PC-9 (cell line): Measurements from ENCODE around the gene CEP192. TPM values are rescaled to one million over a fixed set of nuclear protein-coding genes. Genes with fewer than 3 reads are reported as not detected.

Source experiments
- BruUV-seq: library from RNA; stranded (reverse); fragments of 400-500 nt; replicated peaks from 2 replicates; lab custom pipeline; 2021; lab: Mats Ljungman, UMichigan
- CTCF ChIA-PET: fragments of 300-600 bp; sonication (Branson Sonifier 250); formaldehyde crosslinking; loops from one replicate; lab custom pipeline; 2022; ENCODE audit warnings: antibody characterized with exemption; lab: Charles Lee
- POLR2A ChIA-PET: fragments of 300-600 bp; sonication (Branson Sonifier 250); formaldehyde crosslinking; loops from one replicate; lab custom pipeline; 2022; ENCODE audit warnings: antibody characterized with exemption; ENCODE audit not compliant: unreplicated experiment; lab: Charles Lee
- DNase-seq, 2 experiments: peaks; one replicate each; pipeline versions ENCODE4 v3.0.0 to v3.0.0-alpha.2; 2015 to 2022; ENCODE audit warnings: mixed read lengths in 1 of 2
- H2AFZ ChIP-seq: fragments of 200-600 bp; sonication (generic); 2 replicates; pipeline ENCODE4 v1.8.1; 2017; ENCODE audit warnings: antibody characterized with exemption
- H3F3A ChIP-seq: fragments of 200-600 bp; sonication (generic); 2 replicates; pipeline ENCODE4 v1.8.1; 2017; ENCODE audit warnings: antibody characterized with exemption, mild to moderate bottlenecking, low read depth; ENCODE audit not compliant: insufficient read depth
- H3K27ac ChIP-seq: fragments of 200-600 bp; sonication (generic); 2 replicates; pipeline ENCODE4 v1.6.1; 2016; ENCODE audit warnings: mixed run types
- H3K27me3 ChIP-seq: fragments of 200-600 bp; sonication (generic); 2 replicates; pipeline ENCODE4 v1.6.1; 2016; ENCODE audit warnings: low read depth, mixed run types; ENCODE audit not compliant: insufficient read depth
- H3K36me3 ChIP-seq: fragments of 200-600 bp; sonication (generic); 2 replicates; pipeline ENCODE4 v1.6.1; 2016; ENCODE audit warnings: low read depth, mixed run types
- H3K4me1 ChIP-seq: fragments of 200-600 bp; sonication (generic); replicated peaks from 2 replicates; pipeline ENCODE4 v1.6.1; 2016; ENCODE audit warnings: mixed run types; ENCODE audit not compliant: insufficient read depth
- H3K4me2 ChIP-seq: fragments of 200-600 bp; sonication (generic); 2 replicates; pipeline ENCODE4 v1.6.1; 2017; ENCODE audit warnings: mixed run types
- H3K4me3 ChIP-seq: fragments of 200-600 bp; sonication (generic); 2 replicates; pipeline ENCODE4 v1.6.1; 2016; ENCODE audit warnings: mixed run types
- H3K79me2 ChIP-seq: fragments of 200-600 bp; sonication (generic); 2 replicates; pipeline ENCODE4 v1.6.1; 2017; ENCODE audit warnings: low read depth, mixed run types
- H3K9me2 ChIP-seq: fragments of 200-600 bp; sonication (generic); 2 replicates; pipeline ENCODE4 v1.8.1; 2017; ENCODE audit warnings: mild to moderate bottlenecking; ENCODE audit not compliant: insufficient read depth
- H3K9me3 ChIP-seq: fragments of 200-600 bp; sonication (generic); 2 replicates; pipeline ENCODE4 v1.8.1; 2016; ENCODE audit warnings: low read depth; ENCODE audit not compliant: insufficient read depth
- H4K20me1 ChIP-seq: fragments of 200-600 bp; sonication (generic); 2 replicates; pipeline ENCODE4 v1.8.1; 2017; ENCODE audit not compliant: insufficient read depth
- EZH2 ChIP-seq: fragments of 200-600 bp; sonication (generic); IDR thresholded peaks from 2 replicates; pipeline ENCODE4 v1.8.0; 2017; ENCODE audit warnings: antibody characterized with exemption, low read depth
- intact Hi-C: fragments of 100-400 bp; cut with micrococcal nuclease; formaldehyde crosslinking; loops from one replicate; pipeline ENCODE4 v1.10.0; 2022; ENCODE audit not compliant: unreplicated experiment
- total RNA-seq: library from RNA; stranded (reverse); gene quantifications from 2 replicates; pipeline ENCODE4 v1.2.3, GENCODE V29; 2021
- TF ChIP-seq, protein P1 (sequence below): fragments of 200-600 bp; sonication (generic); conservative IDR thresholded peaks from 2 replicates; pipeline ENCODE4 v1.6.1; 2017; ENCODE audit warnings: mixed run types, antibody characterized with exemption, mild to moderate bottlenecking, moderate library complexity

Gene CEP192
- total RNA-seq, 1 experiment from 2014 or later, result 44.9 TPM

DNA sequence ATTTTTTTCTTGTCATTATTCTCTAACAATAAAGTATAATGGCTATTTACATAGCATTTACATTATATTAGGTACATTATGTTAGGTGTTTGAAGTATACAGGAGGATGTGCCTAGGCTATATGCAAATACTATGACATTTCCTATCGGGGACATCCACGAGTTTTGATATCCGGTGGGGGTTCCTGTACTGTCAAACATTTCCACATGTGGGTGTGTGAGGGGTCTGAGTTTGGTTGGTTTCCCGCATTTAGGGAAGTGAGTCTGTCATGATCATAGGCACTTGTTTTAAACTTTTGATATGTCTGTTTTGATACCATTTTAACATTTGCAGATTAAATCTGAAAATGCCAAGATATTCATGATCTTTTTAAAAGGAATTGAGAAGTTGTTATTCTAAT, 76.0 kb downstream of the CEP192 start:
- H3K36me3 ChIP-seq, result peaks cover 14% of the 10 kb centered on the region
- intact Hi-C loops, result no loop called here

DNA sequence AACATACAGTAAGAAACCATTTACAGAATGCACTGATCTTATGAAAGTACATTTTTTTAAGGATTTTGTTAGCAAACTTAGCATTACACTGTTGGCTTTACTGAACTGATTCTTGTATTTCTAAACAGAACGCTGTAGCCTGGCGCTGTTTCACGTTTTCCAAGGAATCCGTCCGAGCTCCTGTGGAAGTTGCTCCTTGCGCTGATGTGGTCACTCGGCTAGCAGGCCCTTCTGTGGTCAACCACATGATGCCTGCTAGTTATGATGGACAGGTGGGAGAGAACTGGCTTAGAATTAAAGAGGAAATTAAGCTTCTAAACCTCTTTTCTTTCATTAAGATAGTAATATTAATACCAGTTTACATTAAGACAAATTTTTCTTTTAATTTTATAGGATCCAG, 76.8 kb downstream of the CEP192 start:
- POLR2A ChIA-PET, result no interaction called here
- Histone ChIP-seq H3K4me1 (no peaks in the 10 kb centered on the region), H3K4me3 (no peak overlapping the region), H3F3A (no peaks in the 10 kb centered on the region), H3K79me2 (no peaks in the 10 kb centered on the region), H3K9me2 (no peaks in the 10 kb centered on the region), H3K36me3 (peaks cover 14% of the 10 kb centered on the region), H4K20me1 (no peaks in the 10 kb centered on the region), H2AFZ (no peak overlapping the region), H3K9me3 (no peaks in the 10 kb centered on the region), H3K4me2 (no peak overlapping the region), H3K27me3 (no peaks in the 10 kb centered on the region), H3K27ac (no peak overlapping the region)
- intact Hi-C loops, result no loop called here
- no TSS peak for BruUV-seq
- CTCF ChIA-PET, result no interaction called here
- TF ChIP-seq EZH2, result no peak
- TF ChIP-seq, protein P1, sequence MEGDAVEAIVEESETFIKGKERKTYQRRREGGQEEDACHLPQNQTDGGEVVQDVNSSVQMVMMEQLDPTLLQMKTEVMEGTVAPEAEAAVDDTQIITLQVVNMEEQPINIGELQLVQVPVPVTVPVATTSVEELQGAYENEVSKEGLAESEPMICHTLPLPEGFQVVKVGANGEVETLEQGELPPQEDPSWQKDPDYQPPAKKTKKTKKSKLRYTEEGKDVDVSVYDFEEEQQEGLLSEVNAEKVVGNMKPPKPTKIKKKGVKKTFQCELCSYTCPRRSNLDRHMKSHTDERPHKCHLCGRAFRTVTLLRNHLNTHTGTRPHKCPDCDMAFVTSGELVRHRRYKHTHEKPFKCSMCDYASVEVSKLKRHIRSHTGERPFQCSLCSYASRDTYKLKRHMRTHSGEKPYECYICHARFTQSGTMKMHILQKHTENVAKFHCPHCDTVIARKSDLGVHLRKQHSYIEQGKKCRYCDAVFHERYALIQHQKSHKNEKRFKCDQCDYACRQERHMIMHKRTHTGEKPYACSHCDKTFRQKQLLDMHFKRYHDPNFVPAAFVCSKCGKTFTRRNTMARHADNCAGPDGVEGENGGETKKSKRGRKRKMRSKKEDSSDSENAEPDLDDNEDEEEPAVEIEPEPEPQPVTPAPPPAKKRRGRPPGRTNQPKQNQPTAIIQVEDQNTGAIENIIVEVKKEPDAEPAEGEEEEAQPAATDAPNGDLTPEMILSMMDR, result no peak
- DNase-seq, result no peak

More for the DNA sequence above, 76.0 kb downstream of the CEP192 start:
- Histone ChIP-seq H3K79me2 (no peaks in the 10 kb centered on the region), H3K4me2 (no peak overlapping the region), H3K9me3 (no peaks in the 10 kb centered on the region), H3K27me3 (no peaks in the 10 kb centered on the region), H3K9me2 (no peaks in the 10 kb centered on the region), H3F3A (no peaks in the 10 kb centered on the region), H4K20me1 (no peaks in the 10 kb centered on the region), H3K4me1 (no peaks in the 10 kb centered on the region), H2AFZ (no peak overlapping the region), H3K4me3 (no peak overlapping the region), H3K27ac (no peak overlapping the region)
- ChIA-PET CTCF (no interaction called here), POLR2A (no interaction called here)
- DNase-seq, result no peak
- BruUV-seq, result no TSS peak
- no peak for TF ChIP-seq EZH2
- TF ChIP-seq, protein P1, result no peak

DNA sequence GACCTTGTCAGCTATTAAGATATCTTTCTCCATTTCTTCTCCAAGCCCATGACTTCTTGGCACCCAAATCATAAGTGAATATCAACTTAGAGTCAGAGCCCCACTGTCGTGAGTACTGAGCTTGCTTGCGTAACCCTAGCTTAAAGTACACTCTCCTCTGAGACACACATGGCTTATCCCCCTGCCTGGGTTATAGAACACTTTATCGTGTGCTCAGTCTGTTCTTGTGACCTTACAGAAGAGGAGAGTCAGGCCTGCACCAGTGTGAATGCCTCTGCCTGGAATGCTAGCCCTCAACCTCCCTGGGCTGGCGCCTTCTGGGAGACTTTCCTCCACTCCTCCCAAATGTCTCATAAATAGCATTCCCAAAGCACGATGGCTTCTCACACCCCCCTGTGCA, 79.3 kb downstream of the CEP192 start:
- no peak for TF ChIP-seq EZH2
- TF ChIP-seq, protein P1, result no peak
- no peaks in the 10 kb centered on the region for H3F3A ChIP-seq
- no peaks in the 10 kb centered on the region for H3K27me3 ChIP-seq
- H3K9me2 ChIP-seq, result no peaks in the 10 kb centered on the region
- H3K79me2 ChIP-seq, result no peaks in the 10 kb centered on the region
- H3K9me3 ChIP-seq, result no peaks in the 10 kb centered on the region
- H3K4me3 ChIP-seq, result no peak overlapping the region
- H3K36me3 ChIP-seq, result peaks cover 14% of the 10 kb centered on the region
- no peak overlapping the region for H3K4me2 ChIP-seq
- BruUV-seq, result no TSS peak
- CTCF ChIA-PET, result no interaction called here
- H3K27ac ChIP-seq, result no peak overlapping the region
- no peak for DNase-seq
- no peaks in the 10 kb centered on the region for H3K4me1 ChIP-seq
- intact Hi-C loops, result loop anchor here (10.0 kb wide), 1 partner anchor 46 kb away; no protein-coding TSS in a partner anchor
- H4K20me1 ChIP-seq, result no peaks in the 10 kb centered on the region
- POLR2A ChIA-PET, result no interaction called here
- no peak overlapping the region for H2AFZ ChIP-seq
